ENCODE measurements around the gene FKBP6. TPM values are rescaled to one million over a fixed set of nuclear protein-coding genes. Genes with fewer than 3 reads are reported as not detected.
"Not testable (repeated sequence)": the region's sequence is repeated elsewhere in the genome, so short reads cannot be mapped to it uniquely, and the experiment has no call there.

Gene FKBP6
- total RNA-seq, 3 donors from 2014 or later, result not detected

DNA sequence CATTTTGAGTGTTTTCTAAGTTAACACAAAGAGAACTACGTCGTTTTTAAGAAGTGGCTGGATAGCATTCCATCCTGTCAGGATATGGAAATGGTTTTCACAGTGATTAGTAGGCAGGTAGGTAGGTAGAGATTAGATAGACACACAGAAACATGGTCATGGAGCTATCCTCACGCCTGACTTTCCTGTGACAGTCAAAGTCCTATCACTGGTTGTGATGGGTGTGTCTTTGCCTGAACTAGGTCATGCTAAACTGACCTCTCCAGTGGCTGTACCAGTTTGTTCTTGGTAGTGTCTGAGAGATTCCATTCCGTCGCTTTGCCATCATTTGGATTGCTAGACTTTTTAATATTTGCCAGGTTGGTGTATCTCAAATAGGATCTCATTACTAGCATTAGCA, 28.2 kb downstream of the FKBP6 start:
- peaks cover 17% of the 10 kb centered on the region for H3K27me3 Mint-ChIP-seq (ENCODE audit: low read depth)
- no peaks in the 10 kb centered on the region for H3K36me3 Mint-ChIP-seq (ENCODE audit: insufficient read depth)
- no peak overlapping the region for H3K4me3 Mint-ChIP-seq
- ATAC-seq (no peak), DNase-seq (no peak)
- peaks cover 3% of the 10 kb centered on the region for H3K4me1 Mint-ChIP-seq (ENCODE audit: low read depth)
- H3K9me3 Mint-ChIP-seq, result peaks cover 7% of the 10 kb centered on the region

DNA sequence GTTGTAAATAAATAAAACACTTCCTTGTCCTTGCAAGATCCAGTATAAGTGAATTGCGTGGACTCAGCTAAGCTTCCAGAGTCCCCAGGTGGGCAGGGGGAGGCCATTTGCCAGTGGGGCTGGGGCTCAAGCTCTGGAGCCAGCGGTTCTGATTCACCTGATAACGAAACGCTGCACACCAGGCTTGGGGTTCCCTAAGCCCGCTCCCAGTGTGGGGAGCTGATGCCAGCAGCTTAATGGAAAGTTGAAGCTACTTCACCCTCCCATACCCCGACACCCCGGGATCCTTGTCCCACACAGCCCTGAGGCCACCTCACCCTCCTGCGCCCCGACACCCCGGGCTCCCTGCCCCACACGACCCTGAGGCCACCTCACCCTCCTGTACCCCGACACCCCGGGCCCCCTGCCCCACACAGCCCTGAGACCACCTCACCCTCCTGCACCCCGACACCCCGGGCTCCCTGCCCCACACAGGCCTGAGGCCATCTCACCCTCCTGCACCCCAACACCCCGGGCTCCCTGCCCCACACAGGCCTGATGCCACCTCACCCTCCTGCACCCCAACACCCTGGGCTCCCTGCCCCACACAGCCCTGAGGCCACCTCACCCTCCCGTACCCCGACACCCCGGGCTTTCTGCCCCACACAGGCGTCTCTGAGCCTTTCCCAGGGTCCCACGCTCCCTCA, 30.8 kb downstream of the FKBP6 start:
- DNase-seq, result no peak
- Mint-ChIP-seq H3K36me3 (ENCODE audit: insufficient read depth) (no peaks in the 10 kb centered on the region), H3K27me3 (ENCODE audit: low read depth) (peaks cover 21% of the 10 kb centered on the region), H3K4me3 (no peak overlapping the region), H3K9me3 (no peaks in the 10 kb centered on the region), H3K4me1 (ENCODE audit: low read depth) (peaks cover 3% of the 10 kb centered on the region)
- ATAC-seq, result no peak

- DNase-seq (no peak), ATAC-seq (no peak)
- H3K27me3 Mint-ChIP-seq (ENCODE audit: low read depth), result peaks cover 21% of the 10 kb centered on the region
- H3K9me3 Mint-ChIP-seq, result no peaks in the 10 kb centered on the region
- H3K4me3 Mint-ChIP-seq, result no peak overlapping the region
- H3K36me3 Mint-ChIP-seq (ENCODE audit: insufficient read depth), result no peaks in the 10 kb centered on the region
- H3K4me1 Mint-ChIP-seq (ENCODE audit: low read depth), result peaks cover 3% of the 10 kb centered on the region
Measured at GRCh38 chr7:73359306-73359705, 31.3 kb downstream of the FKBP6 start.

- DNase-seq, result no peak
- Mint-ChIP-seq H3K4me3 (no peak overlapping the region), H3K4me1 (ENCODE audit: low read depth) (peaks cover 3% of the 10 kb centered on the region), H3K9me3 (no peaks in the 10 kb centered on the region), H3K36me3 (ENCODE audit: insufficient read depth) (no peaks in the 10 kb centered on the region), H3K27me3 (ENCODE audit: low read depth) (peaks cover 21% of the 10 kb centered on the region)
- ATAC-seq, result no peak
Measured at GRCh38 chr7:73359746-73360375, 31.9 kb downstream of the FKBP6 start.

- H3K4me1 Mint-ChIP-seq (ENCODE audit: low read depth); DNase-seq; ATAC-seq; H3K9me3 Mint-ChIP-seq; H3K36me3 Mint-ChIP-seq (ENCODE audit: insufficient read depth); H3K4me3 Mint-ChIP-seq: not testable (repeated sequence)
- peaks cover 21% of the 10 kb centered on the region for H3K27me3 Mint-ChIP-seq (ENCODE audit: low read depth)
Measured at GRCh38 chr7:73360590-73360989, 32.6 kb downstream of the FKBP6 start.

GRCh38 chr7:73363225-73364005, 35.5 kb downstream of the FKBP6 start:
- no peaks in the 10 kb centered on the region for H3K9me3 Mint-ChIP-seq
- ATAC-seq (no peak), DNase-seq (no peak)
- H3K4me3 Mint-ChIP-seq, result no peak overlapping the region
- no peaks in the 10 kb centered on the region for H3K36me3 Mint-ChIP-seq (ENCODE audit: insufficient read depth)
- H3K4me1 Mint-ChIP-seq (ENCODE audit: low read depth), result no peaks in the 10 kb centered on the region
- peaks cover 20% of the 10 kb centered on the region for H3K27me3 Mint-ChIP-seq (ENCODE audit: low read depth)

DNA sequence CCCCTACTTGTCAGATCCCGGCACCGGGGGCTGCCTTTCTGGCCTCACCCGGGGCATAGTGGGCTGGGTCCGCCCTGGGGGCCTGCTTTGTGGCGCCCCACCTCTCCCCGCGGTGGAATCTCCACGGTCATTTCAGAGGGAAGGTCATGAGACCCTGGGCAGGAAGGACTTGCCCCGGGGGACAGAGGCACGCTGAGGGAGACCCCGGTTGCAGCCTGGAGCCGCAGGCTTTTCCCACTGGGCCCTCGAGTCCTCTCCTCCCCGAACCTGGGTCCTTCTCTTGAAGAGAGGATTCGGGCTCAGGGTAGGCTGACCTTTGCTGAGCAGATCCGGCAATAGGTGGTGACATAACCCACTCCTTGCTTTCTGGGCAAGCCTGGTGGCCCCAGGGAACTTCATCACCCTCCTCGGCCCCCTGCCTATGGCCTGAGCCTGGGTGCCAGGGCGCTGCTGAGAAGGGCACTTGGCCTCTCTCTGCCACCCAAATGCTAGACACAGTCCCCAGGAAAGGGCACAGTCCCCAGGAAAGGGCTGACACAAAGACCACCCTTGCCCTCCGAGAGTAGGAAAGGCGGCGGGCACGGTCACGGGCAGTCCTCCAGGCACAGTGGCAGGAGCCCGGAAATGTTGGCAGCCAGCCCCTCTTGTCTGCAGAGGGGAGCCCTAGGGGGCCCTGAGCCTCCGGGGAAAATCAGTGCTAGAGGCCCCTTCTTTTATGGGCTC, 36.2 kb downstream of the FKBP6 start:
- no peaks in the 10 kb centered on the region for H3K9me3 Mint-ChIP-seq
- no peak overlapping the region for H3K4me3 Mint-ChIP-seq
- ATAC-seq, result no peak
- H3K27me3 Mint-ChIP-seq (ENCODE audit: low read depth), result peaks cover 20% of the 10 kb centered on the region
- DNase-seq, result no peak
- no peaks in the 10 kb centered on the region for H3K36me3 Mint-ChIP-seq (ENCODE audit: insufficient read depth)
- H3K4me1 Mint-ChIP-seq (ENCODE audit: low read depth), result no peaks in the 10 kb centered on the region

DNA sequence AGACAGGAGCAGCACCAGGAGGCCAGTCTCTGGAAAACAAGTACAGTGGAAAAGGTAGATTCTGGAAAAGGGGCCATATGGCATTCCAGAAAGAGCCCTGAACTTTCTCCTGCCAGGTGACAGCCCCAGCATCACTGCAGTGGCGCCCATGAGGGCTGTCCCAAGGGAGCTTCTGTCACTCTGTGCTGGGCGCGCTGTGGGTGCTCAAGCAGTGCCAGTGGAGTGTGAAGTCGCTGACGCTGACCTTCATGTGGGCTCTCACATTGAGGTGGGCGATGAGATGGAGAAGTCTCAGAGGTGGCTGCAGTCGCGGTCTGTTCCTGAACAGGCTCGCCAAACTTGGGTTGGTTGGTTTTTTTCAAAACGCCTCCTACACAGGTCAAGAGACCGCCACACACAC, 38.2 kb downstream of the FKBP6 start:
- H3K36me3 Mint-ChIP-seq (ENCODE audit: insufficient read depth), result no peaks in the 10 kb centered on the region

GRCh38 chr7:73366990-73367389, 39.0 kb downstream of the FKBP6 start:
- Mint-ChIP-seq H3K27me3 (ENCODE audit: low read depth) (peaks cover 7% of the 10 kb centered on the region), H3K4me1 (ENCODE audit: low read depth) (no peaks in the 10 kb centered on the region), H3K9me3 (no peaks in the 10 kb centered on the region), H3K4me3 (no peak overlapping the region), H3K36me3 (ENCODE audit: insufficient read depth) (no peaks in the 10 kb centered on the region)
- ATAC-seq (no peak), DNase-seq (no peak)

More for the DNA sequence above, 38.2 kb downstream of the FKBP6 start:
- ATAC-seq, result no peak
- H3K9me3 Mint-ChIP-seq, result no peaks in the 10 kb centered on the region
- no peaks in the 10 kb centered on the region for H3K4me1 Mint-ChIP-seq (ENCODE audit: low read depth)
- no peak overlapping the region for H3K4me3 Mint-ChIP-seq
- DNase-seq, result no peak
- H3K27me3 Mint-ChIP-seq (ENCODE audit: low read depth), result peaks cover 7% of the 10 kb centered on the region

GRCh38 chr7:73369009-73369408, 41.0 kb downstream of the FKBP6 start:
- no peaks in the 10 kb centered on the region for H3K9me3 Mint-ChIP-seq
- DNase-seq (no peak), ATAC-seq (no peak)
- no peak overlapping the region for H3K4me3 Mint-ChIP-seq
- no peaks in the 10 kb centered on the region for H3K4me1 Mint-ChIP-seq (ENCODE audit: low read depth)
- peaks cover 3% of the 10 kb centered on the region for H3K27me3 Mint-ChIP-seq (ENCODE audit: low read depth)
- H3K36me3 Mint-ChIP-seq (ENCODE audit: insufficient read depth), result no peaks in the 10 kb centered on the region

DNA sequence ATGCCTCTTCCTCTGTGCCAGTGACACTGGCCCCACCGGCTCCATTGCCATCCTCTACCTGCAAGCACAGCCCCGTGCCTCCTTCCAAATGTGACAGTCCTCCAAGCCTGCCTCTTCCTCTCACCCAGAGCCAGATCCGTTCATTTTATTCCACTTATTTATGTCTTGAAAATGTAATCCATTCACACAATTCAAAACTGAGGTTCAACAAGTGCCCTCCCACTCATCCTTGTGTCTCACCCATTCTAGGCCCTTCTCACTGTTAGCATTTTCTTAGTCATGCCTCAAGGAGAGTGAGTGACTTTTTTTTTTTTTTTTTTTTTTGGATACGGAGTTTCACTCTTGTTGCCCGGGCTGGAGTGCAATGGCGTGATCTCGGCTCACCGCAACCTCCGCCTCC, 41.7 kb downstream of the FKBP6 start:
- H3K27me3 Mint-ChIP-seq (ENCODE audit: low read depth), result peaks cover 5% of the 10 kb centered on the region
- no peak for DNase-seq
- H3K4me3 Mint-ChIP-seq, result no peak overlapping the region
- H3K4me1 Mint-ChIP-seq (ENCODE audit: low read depth), result no peaks in the 10 kb centered on the region
- no peaks in the 10 kb centered on the region for H3K9me3 Mint-ChIP-seq
- no peak for ATAC-seq
- no peaks in the 10 kb centered on the region for H3K36me3 Mint-ChIP-seq (ENCODE audit: insufficient read depth)

DNA sequence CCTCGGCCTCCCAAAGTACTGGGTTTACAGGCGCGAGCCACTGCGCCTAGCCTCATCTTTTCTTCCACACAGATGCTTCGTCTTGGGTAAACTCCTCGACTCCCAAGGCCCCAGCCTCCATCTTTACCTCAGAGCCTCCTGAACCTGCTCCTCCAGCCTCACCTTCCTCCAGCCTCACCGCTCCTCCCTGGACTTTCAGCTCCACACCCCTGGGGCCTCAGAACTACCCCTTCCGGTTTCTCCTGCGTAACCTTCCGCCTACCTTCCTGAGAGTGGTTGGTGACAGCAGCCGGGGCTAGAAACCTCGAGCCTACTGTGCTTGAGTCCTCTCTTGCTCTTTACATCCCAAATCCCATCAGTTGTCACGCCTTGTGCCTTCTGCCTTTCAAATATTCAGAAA, 45.8 kb downstream of the FKBP6 start:
- Mint-ChIP-seq H3K9me3 (no peaks in the 10 kb centered on the region), H3K36me3 (ENCODE audit: insufficient read depth) (no peaks in the 10 kb centered on the region)
- no peak for ATAC-seq

DNA sequence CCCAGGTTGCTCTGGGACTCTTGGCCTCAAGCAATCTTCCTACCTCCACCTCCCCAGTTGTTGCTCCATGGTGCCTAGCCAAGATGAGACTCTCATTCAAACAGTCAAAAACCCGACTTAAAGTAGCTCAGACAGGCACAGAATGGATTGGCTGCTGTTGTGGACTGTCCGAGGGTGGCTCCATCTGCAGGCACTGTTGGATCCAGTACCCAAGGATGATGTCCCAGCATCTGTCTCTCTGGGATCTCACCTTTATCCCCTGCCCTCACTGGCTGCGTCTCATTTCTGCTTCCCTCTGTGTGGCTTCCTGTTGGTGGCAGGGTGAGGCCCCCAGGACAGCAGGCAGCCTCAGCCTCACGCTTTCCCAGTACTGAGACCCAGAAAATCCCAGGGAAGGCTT, 48.3 kb downstream of the FKBP6 start:
- H3K4me1 Mint-ChIP-seq (ENCODE audit: low read depth); H3K36me3 Mint-ChIP-seq (ENCODE audit: insufficient read depth); ATAC-seq; H3K9me3 Mint-ChIP-seq; DNase-seq; H3K4me3 Mint-ChIP-seq: not testable (repeated sequence)
- peaks cover 37% of the 10 kb centered on the region for H3K27me3 Mint-ChIP-seq (ENCODE audit: low read depth)

More for the DNA sequence above, 45.8 kb downstream of the FKBP6 start:
- peaks cover 28% of the 10 kb centered on the region for H3K27me3 Mint-ChIP-seq (ENCODE audit: low read depth)
- no peak overlapping the region for H3K4me3 Mint-ChIP-seq
- peaks cover 2% of the 10 kb centered on the region for H3K4me1 Mint-ChIP-seq (ENCODE audit: low read depth)
- no peak for DNase-seq

GRCh38 chr7:73376671-73377412, 48.9 kb downstream of the FKBP6 start:
- peaks cover 2% of the 10 kb centered on the region for H3K4me1 Mint-ChIP-seq (ENCODE audit: low read depth)
- H3K4me3 Mint-ChIP-seq, result no peak overlapping the region
- H3K36me3 Mint-ChIP-seq (ENCODE audit: insufficient read depth), result no peaks in the 10 kb centered on the region
- DNase-seq (no peak), ATAC-seq (no peak)
- H3K27me3 Mint-ChIP-seq (ENCODE audit: low read depth), result peaks cover 40% of the 10 kb centered on the region
- H3K9me3 Mint-ChIP-seq, result no peaks in the 10 kb centered on the region

Data from activated T-cell treated with anti-CD3 and anti-CD28 coated beads, Interleukin-2, amount 50 U/mL, for 4 hours (primary cell).